SU-DHL-6 (cell line): Measurements from ENCODE around the gene AP3D1.

ENCODE experiments used
- H2AFZ ChIP-seq: fragments of 200-600 bp; sonication (generic); 2 replicates; pipeline ENCODE4 v1.6.1; 2014; ENCODE audit warnings: low read depth, mild to moderate bottlenecking, moderate library complexity, mixed read lengths, antibody characterized with exemption, low read length; ENCODE audit not compliant: severe bottlenecking
- H3F3A ChIP-seq: fragments of 200-600 bp; shearing (Covaris generic); 2 replicates; pipeline ENCODE4 v1.6.0; 2016; ENCODE audit warnings: antibody characterized with exemption, mild to moderate bottlenecking; ENCODE audit not compliant: insufficient read depth
- H3K27ac ChIP-seq: fragments of 200-600 bp; sonication (generic); 2 replicates; pipeline ENCODE4 v1.5.1; 2016; ENCODE audit warnings: low read depth, mild to moderate bottlenecking, low read length, moderate library complexity, mixed read lengths
- H3K27me3 ChIP-seq: fragments of 200-600 bp; sonication (generic), shearing (Covaris generic); 2 replicates; pipeline ENCODE4 v1.6.0; 2014; ENCODE audit warnings: mild to moderate bottlenecking, low read length
- H3K36me3 ChIP-seq: fragments of 200-600 bp; sonication (generic); 2 replicates; pipeline ENCODE4 v1.6.1; 2014; ENCODE audit warnings: mild to moderate bottlenecking, low read length, mixed read lengths
- H3K4me2 ChIP-seq: fragments of 300-600, 200-600 bp; shearing (Covaris generic), sonication (generic); 2 replicates; pipeline ENCODE4 v1.6.0; 2014; ENCODE audit warnings: low read length, low read depth, mild to moderate bottlenecking; ENCODE audit not compliant: poor library complexity, severe bottlenecking
- H3K4me3 ChIP-seq: fragments of 200-600 bp; sonication (generic); 2 replicates; pipeline ENCODE4 v1.5.1; 2014; ENCODE audit warnings: antibody characterized with exemption, low read length, mild to moderate bottlenecking, mixed read lengths; ENCODE audit not compliant: insufficient read depth, poor library complexity, severe bottlenecking
- H3K79me2 ChIP-seq: fragments of 200-600 bp; sonication (generic); 2 replicates; pipeline ENCODE4 v1.6.1; 2014; ENCODE audit warnings: mild to moderate bottlenecking, low read length, moderate library complexity; ENCODE audit not compliant: insufficient read depth
- H3K9ac ChIP-seq: fragments of 200-600 bp; sonication (generic); 2 replicates; pipeline ENCODE4 v1.7.0; 2014; ENCODE audit warnings: mild to moderate bottlenecking, low read length
- H3K9me2 ChIP-seq: fragments of 200-600 bp; sonication (generic); replicated peaks from 2 replicates; pipeline ENCODE4 v1.6.1; 2014; ENCODE audit warnings: low read length; ENCODE audit not compliant: insufficient read depth
- H3K9me3 ChIP-seq: fragments of 200-600 bp; sonication (generic); 2 replicates; pipeline ENCODE4 v1.6.1; 2014; ENCODE audit warnings: low read length, mixed read lengths; ENCODE audit not compliant: insufficient read depth
- H4K20me1 ChIP-seq: fragments of 200-600 bp; sonication (generic); 2 replicates; pipeline ENCODE4 v1.6.1; 2014; ENCODE audit warnings: low read depth, mild to moderate bottlenecking, antibody characterized with exemption, low read length, moderate library complexity, mixed read lengths
- CTCF ChIP-seq: fragments of 200-600 bp; sonication (generic); IDR thresholded peaks from one replicate; pipeline ENCODE4 v1.5.1; 2017; ENCODE audit warnings: antibody characterized with exemption, mild to moderate bottlenecking, low read length, moderate library complexity; ENCODE audit not compliant: insufficient read depth, poor library complexity, severe bottlenecking
- EZH2phosphoT487 ChIP-seq: fragments of 200-600 bp; sonication (generic), shearing (Covaris generic); conservative IDR thresholded peaks from 2 replicates; pipeline ENCODE4 v1.6.1; 2018; ENCODE audit warnings: mild to moderate bottlenecking, antibody characterized with exemption, low read length, moderate library complexity, mixed read lengths

Gene AP3D1

GRCh38 chr19:2140138-2140569, 11.2 kb downstream of the AP3D1 start:
- Histone ChIP-seq H2AFZ (no peak overlapping the region), H3K27me3 (no peaks in the 10 kb centered on the region), H3K4me3 (no peak overlapping the region), H3K36me3 (no peaks in the 10 kb centered on the region), H3K9ac (no peak overlapping the region), H3K27ac (no peak overlapping the region), H3K79me2 (peaks cover 50% of the 10 kb centered on the region), H3K9me3 (no peaks in the 10 kb centered on the region), H3F3A (no peaks in the 10 kb centered on the region), H3K4me2 (no peak overlapping the region), H3K9me2 (no peaks in the 10 kb centered on the region), H4K20me1 (no peaks in the 10 kb centered on the region)
- TF ChIP-seq CTCF: no peak
- TF ChIP-seq EZH2phosphoT487: no peak

DNA sequence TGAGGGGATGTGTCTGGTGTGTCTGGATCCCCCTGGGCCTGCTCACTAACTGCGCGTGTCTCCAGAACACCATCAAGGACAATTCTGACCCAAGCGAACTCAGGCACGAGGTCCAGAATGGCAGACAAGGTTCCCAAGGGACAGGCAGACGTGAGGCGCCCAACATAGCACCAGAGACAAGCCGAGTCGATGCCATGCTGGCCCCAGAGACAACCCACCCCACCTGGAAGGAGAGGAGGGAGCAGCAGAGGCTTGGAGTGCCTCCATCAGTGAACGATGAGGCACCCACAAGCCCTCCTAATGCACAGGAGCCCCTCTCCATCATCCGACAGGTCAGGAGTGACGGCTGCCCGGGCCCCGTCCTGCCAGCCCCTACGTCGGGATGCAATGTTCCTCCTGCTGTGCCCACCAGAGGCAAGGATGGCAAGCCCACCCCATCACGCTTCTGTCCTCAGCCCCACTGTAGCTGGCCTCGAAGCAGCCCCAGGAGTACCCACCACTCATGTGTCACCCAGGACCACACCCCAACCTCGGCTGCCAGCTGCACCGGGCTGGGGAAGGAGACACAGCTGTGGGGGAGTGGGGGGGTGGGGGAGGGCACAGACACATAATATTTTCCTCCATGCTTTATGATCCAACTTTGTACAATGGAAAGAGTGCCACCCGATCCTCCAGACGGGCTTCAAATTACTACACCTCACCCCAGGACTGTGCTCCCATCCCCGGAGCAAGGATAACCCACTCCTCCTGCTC, 11.8 kb downstream of the AP3D1 start:
- no peaks in the 10 kb centered on the region for H4K20me1 ChIP-seq
- no peaks in the 10 kb centered on the region for H3K36me3 ChIP-seq
- no peaks in the 10 kb centered on the region for H3K9me2 ChIP-seq
- no peak overlapping the region for H2AFZ ChIP-seq
- no peak overlapping the region for H3K4me2 ChIP-seq
- H3K9me3 ChIP-seq: no peaks in the 10 kb centered on the region
- H3K4me3 ChIP-seq: no peak overlapping the region
- no peak overlapping the region for H3K27ac ChIP-seq
- no peaks in the 10 kb centered on the region for H3F3A ChIP-seq
- H3K27me3 ChIP-seq: no peaks in the 10 kb centered on the region
- H3K79me2 ChIP-seq: peaks cover 45% of the 10 kb centered on the region
- no peak for TF ChIP-seq EZH2phosphoT487
- no peak for TF ChIP-seq CTCF
- no peak overlapping the region for H3K9ac ChIP-seq

- Histone ChIP-seq H3K9me2 (no peaks in the 10 kb centered on the region), H3F3A (no peaks in the 10 kb centered on the region), H3K4me3 (no peak overlapping the region), H3K36me3 (no peaks in the 10 kb centered on the region), H2AFZ (no peak overlapping the region), H3K9ac (no peak overlapping the region), H3K9me3 (no peaks in the 10 kb centered on the region), H3K27me3 (no peaks in the 10 kb centered on the region), H3K27ac (no peak overlapping the region), H4K20me1 (no peaks in the 10 kb centered on the region), H3K4me2 (no peak overlapping the region), H3K79me2 (peaks cover 32% of the 10 kb centered on the region)
- no peak for TF ChIP-seq CTCF
- no peak for TF ChIP-seq EZH2phosphoT487
Measured at GRCh38 chr19:2138061-2138728, 13.2 kb downstream of the AP3D1 start.
